LNCaP clone FGC (cell line): Measurements from ENCODE around the gene PPP1R16B.

Experiments
- DNase-seq: peaks from one replicate; pipeline ENCODE4 v3.0.0-alpha.2; 2011; ENCODE audit warnings: low read depth
- H3K4me3 ChIP-seq: 2 replicates; pipeline ENCODE4 v1.5.1; 2011; ENCODE audit warnings: mild to moderate bottlenecking, low read depth, low read length, control low read depth
- CTCF ChIP-seq: IDR thresholded peaks from 2 replicates; pipeline ENCODE4 v1.5.1; 2012; ENCODE audit warnings: mild to moderate bottlenecking; ENCODE audit not compliant: control insufficient read depth, insufficient read depth; ENCODE audit errors: extremely low read depth

The PPP1R16B gene

GRCh38 chr20:38940644-38941043 is 135.1 kb downstream of the PPP1R16B start:
- H3K4me3 ChIP-seq, result no peak overlapping the region
- DNase-seq, result no peak
- TF ChIP-seq CTCF, result no peak

- no peak overlapping the region for H3K4me3 ChIP-seq
- no peak for TF ChIP-seq CTCF
- no peak for DNase-seq
Observed at GRCh38 chr20:38941726-38942389, 136.4 kb downstream of the PPP1R16B start.

- DNase-seq, result no peak
- no peak for TF ChIP-seq CTCF
- H3K4me3 ChIP-seq, result no peak overlapping the region
Observed at GRCh38 chr20:38945012-38945411, 139.5 kb downstream of the PPP1R16B start.

- TF ChIP-seq CTCF, result no peak
- no peak for DNase-seq
- no peak overlapping the region for H3K4me3 ChIP-seq
Observed at GRCh38 chr20:38946836-38947235, 141.3 kb downstream of the PPP1R16B start.

GRCh38 chr20:38947931-38948362 is 142.4 kb downstream of the PPP1R16B start:
- H3K4me3 ChIP-seq, result no peak overlapping the region
- DNase-seq, result no peak
- no peak for TF ChIP-seq CTCF

- TF ChIP-seq CTCF, result no peak
- no peak for DNase-seq
- no peak overlapping the region for H3K4me3 ChIP-seq
Observed at GRCh38 chr20:38950254-38950653, 144.8 kb downstream of the PPP1R16B start.

- H3K4me3 ChIP-seq, result no peak overlapping the region
- TF ChIP-seq CTCF, result no peak
- DNase-seq, result no peak
Observed at GRCh38 chr20:38951611-38952010, 146.1 kb downstream of the PPP1R16B start.
